SH-SY5Y (cell line): ENCODE results near the gene SPEN.

ENCODE experiments used
- GATA2 ChIP-seq: IDR thresholded peaks from 2 replicates; pipeline ENCODE4 v1.6.1; 2011; ENCODE audit warnings: mild to moderate bottlenecking, low read depth, low read length
- GATA3 ChIP-seq: IDR thresholded peaks from 2 replicates; pipeline ENCODE4 v1.6.1; 2011; ENCODE audit warnings: low read depth, mild to moderate bottlenecking, low read length, moderate library complexity

- TF ChIP-seq GATA2, result no peak
- no peak for TF ChIP-seq GATA3
Observed at GRCh38 chr1:15974855-15975254, 127.3 kb downstream of the SPEN start.
